Endothelial cell of umbilical vein (primary cell): ENCODE results near the gene STX11. TPM values are rescaled to one million over a fixed set of nuclear protein-coding genes. Genes with fewer than 3 reads are reported as not detected.

Experiments
- BruUV-seq: library from RNA; stranded (reverse); fragments of 400-500 nt; replicated peaks from 2 replicates; lab custom pipeline; 2021; lab: Mats Ljungman, UMichigan
- CTCF ChIA-PET: fragments of 300-600, 350-600 bp; sonication (Branson Sonifier 250); formaldehyde crosslinking; loops from one replicate; lab custom pipeline; 2021; ENCODE audit warnings: antibody characterized with exemption, inconsistent platforms; lab: Charles Lee
- POLR2A ChIA-PET: fragments of 300-600, 350-600 bp; sonication (Branson Sonifier 250); formaldehyde crosslinking; loops from one replicate; lab custom pipeline; 2021; ENCODE audit warnings: antibody characterized with exemption, inconsistent platforms; lab: Charles Lee
- DNase-seq: peaks from one replicate; pipeline ENCODE4 v3.0.0-alpha.2; 2011; ENCODE audit warnings: low read depth, low spot score
- FAIRE-seq: peaks from 2 replicates; lab custom pipeline; 2011; peaks lifted over from hg19 to GRCh38; lab: Jason Lieb, UNC
- H2AFZ ChIP-seq: 2 replicates; pipeline ENCODE4 v1.6.0; 2012; ENCODE audit warnings: low read depth, low read length, control low read depth, inconsistent platforms
- H3K27ac ChIP-seq: 2 replicates; pipeline ENCODE4 v1.5.1; 2011; ENCODE audit warnings: low read depth, mild to moderate bottlenecking, control low read depth, low read length, moderate library complexity; ENCODE audit not compliant: insufficient read depth
- H3K27me3 ChIP-seq, 2 experiments: 2 replicates each; pipeline versions ENCODE4 v1.6.0 to v1.6.1; 2011; ENCODE audit warnings: low read length in 2 of 2, mixed read lengths in 1 of 2; ENCODE audit not compliant: control insufficient read depth in 2 of 2, insufficient read depth in 2 of 2
- H3K36me3 ChIP-seq, 2 experiments: 2 replicates in 1 of 2; 3 replicates in 1 of 2; pipeline ENCODE4 v1.5.1; 2011; ENCODE audit warnings: low read length in 2 of 2, mild to moderate bottlenecking in 1 of 2, moderate library complexity in 1 of 2; ENCODE audit not compliant: control insufficient read depth in 2 of 2, insufficient read depth in 2 of 2; ENCODE audit errors: extremely low read depth in 1 of 2
- H3K4me1 ChIP-seq: 3 replicates; pipeline ENCODE4 v1.5.1; 2011; ENCODE audit warnings: mild to moderate bottlenecking, low read length; ENCODE audit not compliant: control insufficient read depth, insufficient read depth; ENCODE audit errors: extremely low read depth
- H3K4me2 ChIP-seq: 2 replicates; pipeline ENCODE4 v1.6.1; 2011; ENCODE audit warnings: low read length, control low read depth, mixed read lengths; ENCODE audit not compliant: insufficient read depth
- H3K4me3 ChIP-seq, 3 experiments: fragments of 200-600 bp in 1 of 3; sonication (generic), shearing (Covaris generic) in 1 of 3; replicated peaks in 1 of 3; 2 replicates each; pipeline ENCODE4 v1.5.1; 2011 to 2016; ENCODE audit warnings: control low read depth in 3 of 3, low read length in 3 of 3, mild to moderate bottlenecking in 2 of 3, inconsistent platforms in 1 of 3, low read depth in 1 of 3, moderate library complexity in 1 of 3; ENCODE audit not compliant: insufficient read depth in 1 of 3
- H3K79me2 ChIP-seq: 2 replicates; pipeline ENCODE4 v1.6.0; 2012; ENCODE audit warnings: low read length, inconsistent platforms; ENCODE audit not compliant: control insufficient read depth, insufficient read depth
- H3K9ac ChIP-seq: replicated peaks from 2 replicates; pipeline ENCODE3; 2011; ENCODE audit warnings: low read length, control low read depth; ENCODE audit not compliant: insufficient read depth; ENCODE audit errors: extremely low read depth
- H3K9me1 ChIP-seq: replicated peaks from 3 replicates; pipeline ENCODE4 v1.6.0; 2011; ENCODE audit warnings: mild to moderate bottlenecking, low read length; ENCODE audit not compliant: control insufficient read depth, insufficient read depth; ENCODE audit errors: extremely low read depth
- H3K9me3 ChIP-seq: replicated peaks from 2 replicates; pipeline ENCODE4 v1.5.1; 2012; ENCODE audit warnings: low read length, inconsistent platforms; ENCODE audit not compliant: control insufficient read depth, insufficient read depth
- H4K20me1 ChIP-seq: replicated peaks from 2 replicates; pipeline ENCODE3; 2011; ENCODE audit warnings: mild to moderate bottlenecking, low read length; ENCODE audit not compliant: control insufficient read depth, insufficient read depth; ENCODE audit errors: extremely low read depth
- EZH2 ChIP-seq: IDR thresholded peaks from 2 replicates; pipeline ENCODE4 v1.6.1; 2012; ENCODE audit warnings: borderline replicate concordance, low read depth, mild to moderate bottlenecking, moderate library complexity, low read length, inconsistent platforms; ENCODE audit not compliant: severe bottlenecking
- FOS ChIP-seq: IDR thresholded peaks from 2 replicates; pipeline ENCODE4 v1.6.1; 2011; ENCODE audit warnings: mild to moderate bottlenecking, low read length, moderate library complexity, borderline replicate concordance; ENCODE audit not compliant: insufficient read depth
- GATA2 ChIP-seq: IDR thresholded peaks from 2 replicates; pipeline ENCODE4 v1.7.0; 2011; ENCODE audit warnings: low read depth, mild to moderate bottlenecking, moderate library complexity, mixed read lengths, low read length; ENCODE audit not compliant: insufficient read length, insufficient read depth
- JUN ChIP-seq: IDR thresholded peaks from 2 replicates; pipeline ENCODE4 v1.6.1; 2011; ENCODE audit warnings: borderline replicate concordance, low read depth; ENCODE audit not compliant: insufficient read length, insufficient read depth
- MYC ChIP-seq: IDR thresholded peaks from one replicate; pipeline ENCODE4 v1.6.1; 2011; ENCODE audit warnings: mild to moderate bottlenecking, low read depth, low read length
- POLR2A ChIP-seq: IDR thresholded peaks from 2 replicates; pipeline ENCODE4 v1.6.1; 2012; ENCODE audit warnings: low read depth, mild to moderate bottlenecking, control low read depth, low read length
- POLR2AphosphoS5 ChIP-seq: IDR thresholded peaks from 2 replicates; pipeline ENCODE4 v1.6.1; 2012; ENCODE audit warnings: low read depth, mild to moderate bottlenecking, control low read depth, low read length, moderate library complexity; ENCODE audit not compliant: insufficient read depth
- dilution Hi-C: fragments of 300-500 bp; cut with MboI; formaldehyde crosslinking; loops from one replicate; pipeline ENCODE4 v1.15.0; 2019; ENCODE audit warnings: low sequenced_read_pairs; ENCODE audit not compliant: extremely low pct_ligation_motif_present
- intact Hi-C: fragments of 100-400 bp; cut with micrococcal nuclease; formaldehyde crosslinking; loops from one replicate; pipeline ENCODE4 v1.10.0; 2022
- polyA plus RNA-seq, 4 experiments: library from polyadenylated mRNA; depleted of rRNA in 3 of 4; stranded (reverse) in 3 of 4; unstranded in 1 of 4; fragments of >200 nt; gene quantifications; 2 replicates each; pipeline versions ENCODE4 v1.2.1 to v1.2.3, GENCODE V29; 2011 to 2012; ENCODE audit warnings: missing spikeins in 1 of 4
- total RNA-seq: library from RNA; stranded (reverse); gene quantifications from 2 replicates; pipeline ENCODE4 v1.2.3, GENCODE V29; 2021
- TF ChIP-seq, protein P1 (sequence below): IDR thresholded peaks from 2 replicates; pipeline ENCODE4 v1.6.1; 2011; ENCODE audit not compliant: insufficient read depth, insufficient read length
- TF ChIP-seq, protein P2 (sequence below), 2 donors: IDR thresholded peaks; 1 replicate in 1 of 2; 2 replicates in 1 of 2; pipeline ENCODE4 v1.5.1; 2011; ENCODE audit warnings: low read length in 2 of 2, mild to moderate bottlenecking in 2 of 2, moderate library complexity in 2 of 2, control low read depth in 1 of 2, inconsistent platforms in 1 of 2, low read depth in 1 of 2; ENCODE audit not compliant: insufficient read depth in 1 of 2; ENCODE audit errors: extremely low read depth in 1 of 2

Gene STX11
- total and polyA plus RNA-seq, 2 donors (not counting 3 experiments of a cell fraction or from before 2014, with no cell fraction given) = 4.7 to 8.9 TPM

- dilution Hi-C loops = no loop called here
- H3K27ac ChIP-seq = no peak overlapping the region
- no peak overlapping the region for H2AFZ ChIP-seq
- no peaks in the 10 kb centered on the region for H3K36me3 ChIP-seq
- H3K9me3 ChIP-seq = no peaks in the 10 kb centered on the region
- no peak overlapping the region for H3K9ac ChIP-seq
- H4K20me1 ChIP-seq = no peaks in the 10 kb centered on the region
- ChIA-PET POLR2A (no interaction called here), CTCF (interaction anchor here (1.1 to 1.5 kb wide), 2 partner anchors 91 to 268 kb away, joined by 3 to 4 read pairs; no protein-coding TSS in a partner anchor)
- H3K79me2 ChIP-seq = no peaks in the 10 kb centered on the region
- peaks cover 4 to 5% of the 10 kb centered on the region in 2 experiments for H3K27me3 ChIP-seq
- H3K9me1 ChIP-seq = no peaks in the 10 kb centered on the region
- no peak overlapping the region for H3K4me2 ChIP-seq
- DNase-seq (no peak), FAIRE-seq (no peak)
- TF ChIP-seq POLR2AphosphoS5 (no peak), JUN (no peak), MYC (no peak), FOS (no peak), GATA2 (no peak), POLR2A (no peak), EZH2 (no peak)
- TF ChIP-seq, protein P1, sequence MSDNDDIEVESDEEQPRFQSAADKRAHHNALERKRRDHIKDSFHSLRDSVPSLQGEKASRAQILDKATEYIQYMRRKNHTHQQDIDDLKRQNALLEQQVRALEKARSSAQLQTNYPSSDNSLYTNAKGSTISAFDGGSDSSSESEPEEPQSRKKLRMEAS = no peak
- TF ChIP-seq, protein P2, sequence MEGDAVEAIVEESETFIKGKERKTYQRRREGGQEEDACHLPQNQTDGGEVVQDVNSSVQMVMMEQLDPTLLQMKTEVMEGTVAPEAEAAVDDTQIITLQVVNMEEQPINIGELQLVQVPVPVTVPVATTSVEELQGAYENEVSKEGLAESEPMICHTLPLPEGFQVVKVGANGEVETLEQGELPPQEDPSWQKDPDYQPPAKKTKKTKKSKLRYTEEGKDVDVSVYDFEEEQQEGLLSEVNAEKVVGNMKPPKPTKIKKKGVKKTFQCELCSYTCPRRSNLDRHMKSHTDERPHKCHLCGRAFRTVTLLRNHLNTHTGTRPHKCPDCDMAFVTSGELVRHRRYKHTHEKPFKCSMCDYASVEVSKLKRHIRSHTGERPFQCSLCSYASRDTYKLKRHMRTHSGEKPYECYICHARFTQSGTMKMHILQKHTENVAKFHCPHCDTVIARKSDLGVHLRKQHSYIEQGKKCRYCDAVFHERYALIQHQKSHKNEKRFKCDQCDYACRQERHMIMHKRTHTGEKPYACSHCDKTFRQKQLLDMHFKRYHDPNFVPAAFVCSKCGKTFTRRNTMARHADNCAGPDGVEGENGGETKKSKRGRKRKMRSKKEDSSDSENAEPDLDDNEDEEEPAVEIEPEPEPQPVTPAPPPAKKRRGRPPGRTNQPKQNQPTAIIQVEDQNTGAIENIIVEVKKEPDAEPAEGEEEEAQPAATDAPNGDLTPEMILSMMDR (IDR thresholded peaks at IDR 0.05; ENCODE audit: extremely low read depth in 1 of 2, insufficient read depth in 1 of 2, low read depth in 1 of 2, low read length in 2 of 2) = no peak
- intact Hi-C loops = no loop called here
- BruUV-seq = no TSS peak
- no peak overlapping the region for H3K4me3 ChIP-seq
- peaks cover 14% of the 10 kb centered on the region for H3K4me1 ChIP-seq
Measured at GRCh38 chr6:144214029-144214428, 63.7 kb downstream of the STX11 start.
